RPMI8226 (cell line): ENCODE measurements around the gene CLIC1.
A peak's percentile ranks its signal among the peaks of the same experiment; 100 is the strongest.
"Not testable (repeated sequence)": the region's sequence is repeated elsewhere in the genome, so short reads cannot be mapped to it uniquely, and the experiment has no call there.

Source experiments
- DNase-seq: peaks from one replicate; pipeline ENCODE4 v3.0.0-alpha.2; 2015

CLIC1 gene

DNA sequence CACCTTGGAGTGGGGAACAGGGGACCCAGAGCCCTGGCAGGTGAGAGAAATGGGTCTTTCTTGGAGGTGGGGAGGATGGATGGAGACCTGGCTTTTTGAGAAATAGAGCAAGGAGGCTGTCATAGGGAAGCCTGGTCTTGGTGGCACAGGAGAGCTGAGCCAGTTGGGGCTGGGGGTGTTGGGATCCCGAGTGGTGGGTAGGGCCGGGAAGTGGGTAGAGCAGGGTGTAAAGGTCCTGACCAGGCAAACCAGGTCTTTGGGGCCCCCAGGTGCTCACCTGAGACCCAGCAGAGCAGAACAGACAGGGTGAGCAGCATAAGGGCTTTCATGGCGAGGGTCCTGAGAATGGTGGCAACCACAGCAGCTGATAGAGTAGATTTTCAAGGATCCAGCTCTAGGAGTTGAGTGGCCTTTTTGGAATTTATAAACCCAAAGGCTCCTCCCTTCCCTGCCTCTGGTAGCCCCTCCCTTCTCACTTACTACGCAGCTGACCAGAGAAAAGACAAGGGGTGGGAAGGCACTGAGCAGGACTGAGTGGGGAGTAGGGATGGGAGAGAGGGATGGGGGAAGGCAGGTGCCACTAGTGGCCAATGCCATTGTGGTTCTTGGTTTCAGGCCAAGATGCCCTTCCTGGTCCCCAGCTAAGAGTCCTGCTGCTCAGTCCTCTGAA is 14.8 kb downstream of the CLIC1 start, which contains the start of gene LY6G6C:
LY6G6C (minus strand) TSS at position 396 of the 670 bp plus-strand sequence; CDS start at position 329, 67 bp downstream.
- no peak for DNase-seq

DNA sequence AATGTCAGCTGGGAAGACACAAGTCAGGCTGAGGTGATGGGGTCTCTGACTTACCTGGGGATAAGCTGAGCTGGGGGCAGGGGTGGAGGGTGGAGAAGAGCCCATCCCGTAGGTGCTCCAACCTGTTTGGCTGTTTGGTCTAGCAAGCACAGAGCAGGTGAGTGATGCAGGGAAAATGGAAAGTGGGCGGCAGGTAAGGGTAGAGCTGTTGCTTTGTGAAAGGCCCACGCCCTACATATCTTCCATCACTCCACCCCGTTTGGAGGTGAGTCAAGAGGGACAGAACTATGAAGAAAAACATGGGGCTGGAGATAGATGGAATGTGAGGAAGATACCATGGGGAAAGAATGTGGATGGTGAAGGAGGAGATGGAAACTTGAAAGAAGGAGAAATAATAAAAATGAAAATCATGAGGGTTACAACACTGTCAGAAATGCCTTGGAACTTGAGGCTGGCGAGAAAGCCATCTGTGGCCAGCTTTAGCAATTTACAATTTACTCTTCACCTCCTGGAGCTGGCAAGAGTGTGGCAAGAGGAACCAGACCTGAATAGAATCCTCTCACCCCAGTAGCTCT is 16.0 kb downstream of the CLIC1 start:
- no peak for DNase-seq

DNA sequence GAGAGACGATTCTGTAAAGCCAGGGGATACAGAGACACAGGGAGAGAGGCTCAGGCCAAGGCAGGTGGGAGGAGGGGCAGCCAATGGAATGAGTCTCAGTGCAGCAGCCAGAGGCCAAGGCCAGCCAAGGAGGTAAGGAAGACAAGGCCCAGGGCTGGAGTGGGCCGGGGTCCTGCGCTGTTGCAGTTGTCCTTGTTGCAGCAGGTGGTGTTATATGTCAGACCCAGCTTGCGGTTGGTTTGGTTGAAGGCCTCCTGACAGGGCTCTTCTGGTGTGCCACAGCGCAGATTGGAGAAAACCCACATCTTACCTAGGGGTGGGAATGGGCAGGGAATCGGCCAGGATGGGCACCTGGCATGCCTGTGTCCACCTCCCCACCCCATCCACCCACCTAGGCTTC is 17.3 kb downstream of the CLIC1 start:
- no peak for DNase-seq

DNA sequence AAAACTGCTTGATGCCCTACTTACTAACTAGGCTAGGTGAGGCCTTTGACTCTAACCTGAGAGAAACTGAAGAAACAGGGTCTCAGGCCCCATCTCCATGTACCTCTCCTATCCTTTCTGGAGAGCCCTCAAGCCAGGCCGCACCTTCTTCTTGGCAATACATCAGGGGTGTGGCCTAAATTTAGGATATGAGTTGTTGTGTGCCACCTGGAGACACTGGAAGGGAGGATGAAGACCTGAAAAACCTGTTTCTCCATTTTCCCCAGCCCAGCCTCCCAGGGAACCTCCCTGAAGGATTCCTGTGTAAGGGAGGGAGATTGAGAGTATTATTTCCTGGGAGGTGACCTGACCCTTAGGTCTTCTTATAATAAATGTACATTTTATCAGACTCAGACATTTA is 18.1 kb downstream of the CLIC1 start:
- no peak for DNase-seq

DNA sequence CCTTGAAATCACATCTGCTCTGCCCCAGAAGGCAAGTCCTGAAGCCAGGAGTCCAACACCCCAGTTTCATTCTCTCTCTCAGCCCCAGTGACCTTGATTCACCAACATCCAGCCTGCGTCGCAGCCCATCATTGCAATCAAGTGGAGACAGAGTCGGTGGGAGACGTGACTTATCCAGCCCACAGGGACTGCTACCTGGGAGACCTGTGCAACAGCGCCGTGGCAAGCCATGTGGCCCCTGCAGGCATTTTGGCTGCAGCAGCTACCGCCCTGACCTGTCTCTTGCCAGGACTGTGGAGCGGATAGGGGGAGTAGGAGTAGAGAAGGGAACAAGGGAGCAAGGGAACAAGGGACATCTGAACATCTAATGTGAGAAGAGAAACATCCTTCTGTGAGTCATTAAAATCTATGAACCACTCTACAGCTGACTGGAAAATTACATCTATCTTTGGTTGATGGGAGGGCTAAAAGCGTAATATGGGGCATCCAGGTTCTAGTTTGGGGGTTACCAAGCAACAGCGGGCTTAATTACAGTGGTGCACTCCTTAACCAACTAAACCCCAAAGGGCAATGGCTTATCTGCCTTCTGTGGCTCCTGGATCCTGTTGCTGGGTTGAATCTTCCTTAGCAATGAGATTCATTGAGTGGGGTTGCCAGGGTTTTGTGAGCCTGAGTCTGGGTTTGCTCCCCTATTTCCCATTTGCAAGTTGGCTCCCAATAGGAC is 18.7 kb downstream of the CLIC1 start:
- no peak for DNase-seq

DNA sequence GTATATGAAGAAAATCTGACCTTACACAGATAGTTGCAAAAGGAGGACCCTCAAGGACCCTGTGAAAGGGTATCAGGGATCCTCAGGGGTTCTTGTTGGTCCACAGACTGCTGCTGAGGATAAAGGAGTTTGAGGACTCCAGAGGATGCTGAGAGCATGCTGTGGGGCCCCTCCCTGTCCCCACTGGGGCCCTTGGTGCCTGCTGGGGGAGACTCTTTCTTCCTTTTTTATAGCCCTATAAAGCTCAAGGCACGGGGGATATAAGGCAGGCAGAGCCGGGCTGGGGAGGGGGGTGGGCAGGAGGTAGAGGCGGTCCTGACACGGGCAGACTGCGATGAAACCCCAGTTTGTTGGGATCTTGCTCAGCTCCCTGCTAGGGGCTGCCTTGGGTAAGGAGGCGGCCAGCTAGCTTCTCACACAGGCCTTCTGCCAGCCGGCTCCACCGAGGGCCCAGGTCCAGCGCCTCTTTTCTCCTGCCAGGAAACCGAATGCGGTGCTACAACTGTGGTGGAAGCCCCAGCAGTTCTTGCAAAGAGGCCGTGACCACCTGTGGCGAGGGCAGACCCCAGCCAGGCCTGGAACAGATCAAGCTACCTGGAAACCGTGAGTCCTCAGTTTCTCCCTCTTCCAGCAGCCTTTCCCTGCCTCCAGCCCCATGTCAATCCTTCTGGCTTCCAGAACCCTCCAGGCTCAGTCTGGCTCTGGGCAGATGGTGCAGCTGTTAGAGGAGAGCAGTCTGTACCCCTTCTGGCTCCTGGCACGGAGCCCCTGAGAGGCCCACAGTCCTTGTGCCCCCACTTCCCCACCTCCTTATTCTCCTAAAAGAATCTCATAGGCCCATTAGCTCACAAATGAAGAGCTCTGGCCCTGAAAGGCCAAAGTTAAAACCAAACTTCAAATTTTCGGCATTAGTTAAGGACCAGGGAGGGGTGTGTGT is 21.0 kb downstream of the CLIC1 start, which contains the start of gene LY6G6D:
LY6G6D (plus strand) TSS at position 327 of the 937 bp plus-strand sequence; CDS start at position 335, 8 bp downstream.
- no peak for DNase-seq

DNA sequence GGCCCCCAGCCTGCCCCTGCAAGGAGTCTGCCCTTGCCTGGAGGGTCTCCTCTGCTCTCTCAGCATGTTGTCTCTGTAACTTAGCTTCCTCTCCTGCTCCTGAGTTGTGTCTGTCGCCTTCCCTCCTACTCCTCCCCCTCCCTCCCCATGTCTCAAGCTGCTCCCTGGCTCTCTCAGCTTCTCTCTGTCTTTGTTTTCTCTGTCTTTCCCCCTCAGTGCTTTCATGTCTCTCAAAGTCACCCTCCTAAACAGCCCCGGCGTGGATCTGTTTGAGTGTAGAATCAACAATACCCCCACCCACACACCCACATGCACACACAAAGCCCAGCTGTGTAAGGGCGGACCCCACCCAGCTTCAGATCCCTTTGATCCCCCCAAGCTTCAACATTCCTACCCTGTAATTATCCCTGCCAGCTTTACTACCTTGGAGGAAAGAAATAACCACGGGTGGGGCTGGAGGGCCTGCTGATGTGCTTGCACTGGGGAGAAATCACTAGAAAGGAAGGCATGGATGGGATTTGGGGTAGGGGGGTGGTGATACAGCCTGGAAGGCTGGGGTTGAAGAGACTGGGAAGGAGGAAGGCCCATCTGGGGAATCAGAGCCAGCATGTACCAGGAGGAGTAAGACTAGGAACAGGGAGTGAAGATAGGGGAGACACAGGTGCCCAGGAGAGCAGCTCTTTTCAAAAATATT is 22.2 kb downstream of the CLIC1 start:
- DNase-seq: no peak

DNA sequence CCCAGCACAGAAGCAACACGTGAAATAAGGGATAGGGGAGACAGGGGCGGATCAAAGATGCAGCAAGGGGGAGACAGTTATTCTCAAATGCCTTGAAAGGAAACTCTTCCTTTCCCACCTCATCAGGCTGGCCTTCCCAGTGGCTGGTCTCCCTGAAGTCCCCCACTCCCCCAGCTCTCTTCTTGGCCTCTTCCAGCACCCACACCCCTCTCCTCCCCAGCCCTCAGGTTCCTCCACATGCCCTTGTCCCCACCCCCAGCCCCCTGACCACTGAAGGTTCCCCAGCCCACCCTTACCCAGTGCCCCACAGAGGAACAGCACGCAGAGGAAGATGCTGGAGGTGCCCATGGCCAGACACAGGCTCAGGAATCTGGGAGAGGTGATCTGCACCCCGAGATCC is 22.9 kb downstream of the CLIC1 start:
- DNase-seq: no peak

DNA sequence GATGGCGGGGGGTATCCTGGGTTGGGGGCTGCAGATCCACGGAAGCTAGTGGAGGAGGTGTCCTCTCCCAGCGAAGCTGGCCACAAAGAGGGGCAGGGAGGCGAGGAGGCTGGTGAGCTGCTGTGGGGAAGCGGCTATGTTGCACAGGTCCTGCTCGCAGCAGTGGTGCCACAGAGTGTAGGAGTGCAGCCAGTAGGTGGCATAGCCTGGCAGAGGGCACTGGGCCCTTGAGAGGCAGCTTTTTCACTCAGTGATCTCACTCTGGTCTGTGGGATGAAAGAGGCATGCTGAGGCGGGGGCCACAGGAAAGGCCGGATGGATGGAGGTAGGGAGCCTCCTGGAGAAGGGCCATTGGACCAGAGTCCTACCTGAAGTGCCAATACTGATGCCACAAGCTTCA is 24.0 kb downstream of the CLIC1 start:
- peak; percentile 65 for DNase-seq

DNA sequence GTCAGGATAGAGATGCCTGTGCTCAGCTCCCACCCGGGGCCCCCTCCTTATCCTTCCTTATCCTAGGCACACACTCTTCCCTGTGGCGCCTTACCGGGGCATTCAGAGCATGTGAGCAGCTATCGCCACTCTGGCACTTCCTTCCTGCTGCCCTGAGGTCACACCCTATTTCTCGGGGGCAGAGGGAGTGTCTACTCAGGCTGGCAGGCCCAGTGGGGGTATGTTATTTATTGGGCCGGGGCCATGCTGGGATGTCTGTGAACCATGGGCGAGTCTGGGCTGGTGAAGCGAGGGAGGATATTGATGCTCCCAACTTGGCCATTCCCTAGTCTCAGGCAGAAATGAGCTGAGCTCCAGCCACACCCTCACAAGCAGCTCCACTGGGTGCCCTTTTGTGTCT is 25.1 kb downstream of the CLIC1 start:
- no peak for DNase-seq

DNA sequence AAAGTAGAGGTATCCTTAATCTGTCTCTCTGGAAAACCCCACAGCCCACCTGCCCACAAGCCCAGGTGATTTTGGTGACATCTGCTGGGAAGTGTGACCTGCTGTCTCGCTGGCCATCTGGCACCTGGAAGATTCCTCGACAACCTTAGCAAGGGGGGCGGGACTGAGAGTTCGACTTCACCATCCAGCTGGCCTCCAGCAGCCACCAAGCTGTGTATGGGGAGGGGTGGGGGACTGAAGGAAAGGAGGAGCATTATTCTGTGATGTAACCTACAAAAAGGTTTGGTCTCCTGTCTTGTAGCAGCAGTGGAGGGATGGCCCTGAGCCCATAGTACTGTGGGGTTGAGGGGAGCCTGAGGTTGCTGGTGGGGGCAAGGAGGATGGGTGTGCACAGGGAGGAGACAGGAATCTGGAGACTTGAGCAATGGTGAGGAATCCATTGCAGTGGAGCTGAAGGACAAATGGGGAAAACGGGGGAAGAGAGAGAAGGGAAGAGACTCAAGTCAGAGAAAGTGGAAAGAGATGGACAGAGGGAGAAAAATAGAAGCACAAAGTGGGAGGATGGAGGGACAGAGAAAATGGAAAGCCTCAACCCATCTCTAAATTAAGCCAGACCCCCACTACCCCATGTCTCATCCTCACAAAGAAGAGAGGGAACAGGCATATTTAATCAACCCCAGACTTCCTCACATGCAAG is 25.7 kb downstream of the CLIC1 start:
- peak; percentile 76 for DNase-seq

DNA sequence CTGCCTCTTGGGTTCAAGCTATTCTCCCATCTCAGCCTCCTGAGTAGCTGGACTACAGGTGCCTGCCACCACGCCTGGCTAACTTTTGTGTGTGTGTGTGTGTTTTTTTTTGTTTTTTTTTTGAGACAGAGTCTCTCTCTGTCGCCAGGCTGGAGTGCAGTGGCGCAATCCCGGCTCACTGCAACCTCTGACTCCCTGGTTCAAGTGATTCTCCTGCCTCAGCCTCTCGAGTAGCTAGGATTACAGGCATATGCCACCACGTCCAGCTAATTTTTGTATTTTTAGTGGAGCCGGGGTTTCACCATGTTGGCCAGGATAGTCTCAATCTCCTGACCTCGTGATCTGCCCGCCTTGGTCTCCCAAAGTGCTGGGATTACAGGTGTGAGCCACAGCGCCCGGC is 27.2 kb downstream of the CLIC1 start:
- not testable (repeated sequence) for DNase-seq

DNA sequence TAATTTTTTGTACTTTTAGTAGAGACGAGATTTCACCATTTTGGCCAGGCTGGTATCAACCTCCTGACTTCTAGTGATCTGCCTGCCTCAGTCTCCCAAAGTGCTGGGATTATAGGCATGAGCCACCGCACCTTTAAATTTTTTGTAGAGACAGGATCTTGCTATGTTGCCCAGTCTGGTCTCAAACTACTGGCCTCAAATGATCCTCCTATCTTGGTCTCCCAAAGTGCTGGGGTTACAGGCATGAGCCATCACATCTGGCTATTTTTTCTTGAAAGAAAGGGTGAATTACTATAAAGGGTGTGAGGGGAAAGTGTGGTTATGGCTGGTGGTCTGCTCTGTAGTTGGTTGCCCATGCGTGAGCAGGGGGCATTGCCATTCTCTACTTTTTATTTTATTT is 28.1 kb downstream of the CLIC1 start:
- DNase-seq: no peak

DNA sequence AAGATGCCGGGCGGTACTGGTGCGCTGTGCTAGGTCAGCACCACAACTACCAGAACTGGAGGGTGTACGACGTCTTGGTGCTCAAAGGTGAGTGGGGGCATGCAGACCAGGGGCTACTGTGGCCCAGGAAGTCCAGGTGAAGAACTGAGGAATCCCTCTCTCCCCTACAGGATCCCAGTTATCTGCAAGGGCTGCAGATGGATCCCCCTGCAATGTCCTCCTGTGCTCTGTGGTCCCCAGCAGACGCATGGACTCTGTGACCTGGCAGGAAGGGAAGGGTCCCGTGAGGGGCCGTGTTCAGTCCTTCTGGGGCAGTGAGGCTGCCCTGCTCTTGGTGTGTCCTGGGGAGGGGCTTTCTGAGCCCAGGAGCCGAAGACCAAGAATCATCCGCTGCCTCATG is 28.6 kb downstream of the CLIC1 start:
- no peak for DNase-seq

DNA sequence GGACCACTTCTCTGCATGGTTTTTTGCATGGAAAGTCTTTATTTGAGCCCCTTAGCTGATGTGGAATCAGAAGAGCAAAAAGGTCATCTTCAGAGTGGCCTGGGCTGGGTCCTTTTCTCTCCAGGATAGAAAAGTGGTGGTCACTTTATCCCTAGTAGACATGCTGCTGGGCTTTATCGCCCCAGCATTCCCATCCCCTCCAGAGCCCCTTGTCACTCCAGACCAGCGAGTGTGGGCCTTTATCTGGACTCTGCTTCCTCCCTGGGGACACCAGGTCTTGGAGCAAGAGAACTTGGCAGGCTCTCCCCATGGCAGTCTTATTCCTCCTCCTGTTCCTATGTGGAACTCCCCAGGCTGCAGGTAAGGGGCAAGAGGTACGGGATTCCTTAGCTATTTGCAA is 29.7 kb downstream of the CLIC1 start, which contains the start of gene LY6G6F:
LY6G6F (plus strand) TSS at position 268 of the 400 bp plus-strand sequence; CDS start at position 309, 41 bp downstream.
- no peak for DNase-seq

DNA sequence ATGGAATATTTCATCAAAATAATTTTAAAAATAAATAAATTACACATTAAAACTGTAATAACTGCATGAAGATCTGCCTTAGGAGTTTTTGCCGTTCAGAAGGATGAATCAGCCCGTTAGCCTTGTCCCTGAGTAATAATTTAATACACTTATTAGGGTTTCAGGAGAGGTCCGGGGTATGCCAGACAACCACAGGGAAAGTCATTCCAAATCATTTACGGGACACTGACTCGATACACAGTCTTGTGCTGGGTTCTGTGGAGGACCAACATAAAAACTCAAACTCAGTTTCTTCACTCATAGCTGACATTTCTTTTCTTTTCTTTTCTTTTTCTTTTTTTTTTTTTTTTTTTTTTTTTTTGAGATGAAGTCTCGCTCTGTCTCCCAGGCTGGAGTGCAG is 30.4 kb downstream of the CLIC1 start:
- DNase-seq: no peak

DNA sequence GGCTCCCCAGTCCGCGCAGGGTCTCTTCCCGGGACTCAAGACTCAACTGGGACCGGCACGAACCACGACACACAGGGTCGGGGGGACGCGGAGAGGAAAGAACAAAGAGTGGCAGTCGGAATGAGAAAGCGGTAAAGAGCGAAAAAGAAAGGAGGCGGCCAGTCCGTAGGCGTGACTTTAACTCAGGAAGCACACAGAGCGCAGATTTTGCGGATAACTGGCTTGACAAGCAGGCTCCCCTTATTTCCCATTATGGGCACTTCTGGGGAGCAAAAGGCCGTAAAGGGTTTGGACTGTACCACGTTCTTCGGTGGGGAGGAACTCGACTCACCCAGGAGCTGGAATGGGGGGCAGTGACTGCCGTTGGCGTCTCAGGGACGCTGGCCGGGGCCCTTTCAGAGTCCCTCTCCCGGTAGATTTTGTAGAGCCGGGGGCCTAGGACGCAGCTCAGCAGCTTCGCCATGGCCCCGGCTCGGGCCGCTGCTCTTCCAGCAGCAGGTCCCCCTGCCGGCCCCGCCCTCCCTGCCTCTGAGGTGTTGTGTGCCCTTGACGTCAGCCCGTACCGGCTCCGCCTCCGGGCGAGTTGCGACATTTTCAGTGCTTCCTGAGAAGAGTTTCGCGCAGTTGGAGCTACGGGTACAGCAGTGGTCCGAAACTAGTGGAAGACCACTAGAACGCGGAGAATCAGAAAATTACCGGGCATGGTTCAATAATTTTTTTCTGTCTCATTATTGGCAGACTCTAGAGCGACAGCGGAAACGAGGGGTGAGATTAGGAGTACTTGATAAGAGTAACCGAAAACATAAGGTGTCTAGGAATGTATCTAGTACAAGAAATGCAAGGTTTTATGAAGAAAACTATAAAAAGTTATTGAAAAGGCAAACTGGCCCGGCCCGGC is 33.3 kb downstream of the CLIC1 start, which contains the start of gene ABHD16A:
ABHD16A (minus strand) TSS at position 506 of the 898 bp plus-strand sequence; CDS start at position 463, 43 bp downstream.
- DNase-seq: peak; percentile 98

DNA sequence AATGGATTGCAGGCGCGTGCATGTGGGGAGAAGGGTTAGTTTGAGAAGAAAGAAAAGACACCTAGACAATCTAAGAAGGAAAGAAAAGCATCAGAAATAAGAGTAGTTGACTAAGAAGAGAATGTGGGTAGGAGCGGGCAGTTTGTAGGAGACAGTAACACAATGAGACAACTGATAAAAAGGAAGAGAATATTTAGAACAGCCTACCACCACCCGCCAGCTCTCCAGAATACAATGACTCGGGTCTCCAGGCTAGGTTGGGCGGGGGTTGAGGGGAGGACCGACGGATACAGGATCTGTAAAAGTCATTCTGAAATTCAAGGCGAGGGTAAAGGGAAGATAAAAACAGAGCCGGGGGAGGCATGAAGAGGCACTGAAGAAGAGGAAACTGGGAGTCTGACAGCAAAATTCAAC is 33.9 kb downstream of the CLIC1 start:
- DNase-seq: no peak

DNA sequence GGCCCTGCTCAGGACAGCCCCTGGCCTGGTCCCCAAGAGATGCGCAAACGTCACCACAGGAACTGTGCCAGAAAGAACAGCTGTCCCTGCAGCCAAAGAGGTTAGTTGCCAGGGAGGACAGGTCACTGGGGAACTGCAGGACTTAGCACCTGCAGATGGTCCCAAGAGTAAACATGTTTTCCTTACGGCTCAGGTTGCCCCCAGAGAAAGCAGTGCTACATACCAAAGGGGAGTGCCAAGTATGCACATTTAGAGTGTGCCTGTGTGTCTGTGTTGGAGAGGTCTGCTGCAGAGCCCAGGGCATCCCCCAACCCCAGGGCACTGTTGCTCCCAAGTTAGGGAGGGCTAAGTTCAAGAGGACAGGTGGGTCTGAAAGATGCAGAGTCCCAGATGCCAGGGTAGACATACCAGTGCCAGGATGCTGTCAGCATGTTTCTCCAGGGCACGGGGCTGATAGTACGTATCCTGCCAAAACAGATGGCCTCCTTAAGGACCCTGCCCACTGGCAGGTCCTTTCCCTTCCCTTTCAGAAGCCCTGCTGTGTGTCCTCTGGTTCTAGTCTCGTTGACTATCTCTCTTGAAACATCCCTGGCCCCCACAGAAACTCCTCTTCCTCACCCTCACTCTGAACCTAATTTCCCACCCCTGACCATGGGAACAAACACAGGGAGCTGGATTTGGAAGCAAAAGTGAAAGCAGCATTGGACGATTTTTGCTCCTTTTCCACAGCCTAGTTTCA is 34.5 kb downstream of the CLIC1 start:
- peak; percentile 54 for DNase-seq
